SIG-M5 treated with dmso at 0.1 percent for 504 hours (cell line): ENCODE data around the gene CAMSAP1.
"Not testable (repeated sequence)": the region's sequence is repeated elsewhere in the genome, so short reads cannot be mapped to it uniquely, and the experiment has no call there.

Experiments used
- DNase-seq: peaks from one replicate; lab custom pipeline; 2025; ENCODE audit not compliant: unreplicated experiment; lab: John Stamatoyannopoulos, UW

The CAMSAP1 gene

DNA sequence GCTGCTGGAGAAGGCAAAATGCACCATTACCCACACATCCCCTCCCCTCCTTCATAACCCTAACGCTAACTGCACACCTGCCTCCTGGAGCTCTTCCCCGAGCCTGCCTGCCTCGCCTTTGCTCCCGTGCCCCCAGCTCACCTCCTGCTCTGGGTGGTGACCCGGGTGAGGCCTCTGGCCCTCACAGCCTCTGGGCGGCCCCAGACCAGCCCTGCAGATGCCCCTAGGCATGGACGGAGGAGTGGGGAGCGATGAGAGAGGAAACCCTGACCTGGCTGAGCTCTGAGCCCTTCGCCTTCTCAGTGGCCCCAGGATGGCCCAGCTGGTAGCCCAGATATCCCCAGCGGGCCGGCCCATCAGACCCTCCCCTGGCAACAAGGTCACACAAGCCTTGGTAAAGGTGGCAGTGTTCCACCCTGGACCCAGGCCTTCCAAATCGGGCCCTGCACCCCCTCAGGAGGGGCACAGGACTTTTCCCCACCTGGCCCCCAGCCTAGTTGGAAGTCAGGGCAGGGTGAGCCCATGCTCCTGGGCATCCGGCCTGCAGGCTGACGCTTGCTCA is 14.5 kb upstream of the CAMSAP1 start:
- no peak for DNase-seq

DNA sequence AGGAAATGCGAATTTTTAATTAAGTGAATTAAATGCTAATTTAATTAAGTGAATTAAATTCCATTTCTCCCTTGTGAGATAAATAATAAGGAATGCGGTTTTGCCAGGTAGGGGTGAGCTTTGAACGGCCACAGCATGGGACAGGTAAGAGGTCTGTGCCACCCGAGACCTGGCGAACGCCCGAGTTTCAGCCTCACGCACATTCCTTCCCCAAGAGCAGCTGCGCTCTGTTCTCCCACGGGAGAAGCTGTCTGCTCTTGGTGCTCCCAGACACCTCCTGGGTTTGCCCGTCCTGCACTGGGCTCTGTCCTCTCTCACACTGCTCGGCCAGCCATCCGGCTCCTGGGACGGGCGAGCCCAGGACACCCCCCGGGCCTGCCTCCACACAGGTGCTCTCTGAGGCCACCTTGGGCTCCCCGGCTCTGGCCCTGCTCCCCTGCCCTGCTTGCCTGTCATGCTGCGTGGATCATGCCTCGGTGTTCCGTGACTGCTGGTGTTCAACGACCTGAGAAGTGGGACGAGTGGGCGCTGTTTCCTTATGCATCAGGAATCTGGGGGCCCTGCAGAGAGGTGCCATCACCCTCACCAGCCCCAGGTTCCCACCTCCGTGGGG is 13.7 kb upstream of the CAMSAP1 start:
- no peak for DNase-seq

DNA sequence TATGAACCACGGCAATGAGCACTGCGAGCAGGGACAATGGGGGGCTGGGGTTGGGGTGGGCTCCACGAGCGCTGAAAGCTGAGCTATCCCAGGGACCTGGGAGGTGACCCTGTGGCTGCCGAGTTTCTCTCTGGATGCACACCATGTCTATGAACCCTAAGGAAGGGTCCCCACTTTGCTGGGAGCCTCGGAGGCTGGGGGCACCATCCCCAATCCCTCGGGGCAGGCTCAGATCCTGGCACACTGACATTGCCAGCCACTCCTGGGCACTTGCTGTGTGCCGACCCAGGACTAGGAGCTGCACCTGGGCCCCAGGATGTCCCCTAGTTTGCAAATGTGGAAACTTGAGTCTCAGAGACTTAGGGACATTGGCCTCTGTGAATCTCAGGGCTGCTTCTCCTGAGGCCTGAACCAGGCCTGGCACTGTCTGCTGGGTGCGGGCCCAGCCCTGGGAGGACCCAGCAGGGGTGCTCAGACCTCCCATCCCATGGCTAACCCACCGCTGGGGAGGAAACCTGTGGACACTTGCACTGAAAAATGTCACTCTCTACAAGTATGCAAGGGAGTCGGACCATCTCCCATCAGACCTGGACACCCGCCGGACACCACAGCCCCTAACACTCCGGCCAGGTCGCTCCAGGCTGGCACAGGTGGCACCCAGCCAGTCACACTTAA is 13.0 kb upstream of the CAMSAP1 start:
- DNase-seq = no peak

DNA sequence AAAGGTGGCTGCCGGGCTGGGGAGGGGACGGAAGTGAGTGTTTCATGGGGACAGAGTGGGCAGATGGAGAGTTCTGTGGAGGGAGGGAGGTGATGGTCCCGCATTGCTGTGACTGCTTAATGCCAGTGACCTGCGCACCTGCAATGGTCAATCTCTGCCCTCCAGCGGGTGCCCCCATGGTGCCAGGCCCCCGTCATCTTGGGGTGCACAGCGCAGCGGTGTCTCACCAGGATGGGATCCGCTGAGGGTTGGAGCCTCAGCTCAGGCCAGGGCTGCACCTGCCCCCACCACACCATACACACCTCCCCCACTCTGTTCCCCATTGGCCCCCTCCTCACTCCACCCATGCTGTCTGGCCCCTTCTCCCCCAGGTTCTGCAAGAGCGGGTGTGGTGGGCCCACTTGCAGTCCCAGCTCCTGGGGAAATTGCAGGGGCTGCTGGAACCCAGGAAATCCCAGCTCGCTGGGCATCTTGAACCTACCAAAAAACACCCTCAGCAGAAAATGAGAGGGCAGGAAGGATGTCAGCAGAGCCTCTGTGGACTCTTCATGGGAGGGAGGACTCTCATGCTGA is 12.1 kb upstream of the CAMSAP1 start:
- no peak for DNase-seq

DNA sequence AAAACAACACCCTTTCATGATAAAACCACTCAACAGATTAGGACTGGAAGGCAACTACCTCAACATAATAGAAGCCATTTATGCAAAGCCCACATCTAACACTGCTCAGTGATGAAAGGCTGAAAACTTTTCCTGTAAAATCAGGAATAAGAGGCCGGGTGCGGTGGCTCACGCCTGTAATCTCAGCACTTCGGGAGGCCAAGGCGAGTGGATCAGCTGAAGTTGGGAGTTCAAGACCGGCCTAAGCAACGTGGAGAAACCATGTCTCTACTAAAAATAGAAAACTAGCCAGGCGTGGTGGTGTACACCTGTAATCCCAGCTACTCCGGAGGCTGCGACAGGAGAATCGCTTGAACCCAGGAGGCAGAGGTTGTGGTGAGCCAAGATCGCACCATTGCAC is 8.9 kb upstream of the CAMSAP1 start:
- not testable (repeated sequence) for DNase-seq

DNA sequence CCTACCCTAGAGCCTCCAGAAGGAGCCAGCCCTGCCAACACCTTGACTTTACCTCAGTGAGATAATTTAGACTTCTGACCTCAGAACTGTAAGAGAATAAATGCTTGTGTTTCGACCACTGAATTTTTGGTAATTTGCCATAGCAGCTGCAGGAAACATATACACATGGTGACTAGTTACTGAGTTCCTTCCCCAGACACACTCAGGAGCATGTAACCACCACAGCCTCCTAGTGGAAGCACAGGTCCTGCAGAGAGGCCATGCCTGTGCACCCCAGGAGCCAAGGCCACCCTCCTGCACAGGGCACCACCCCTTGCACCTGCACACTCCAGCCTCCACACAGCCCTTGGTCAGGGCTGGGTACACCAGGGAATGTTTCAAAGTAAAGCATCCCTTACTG is 7.6 kb upstream of the CAMSAP1 start:
- DNase-seq = no peak

DNA sequence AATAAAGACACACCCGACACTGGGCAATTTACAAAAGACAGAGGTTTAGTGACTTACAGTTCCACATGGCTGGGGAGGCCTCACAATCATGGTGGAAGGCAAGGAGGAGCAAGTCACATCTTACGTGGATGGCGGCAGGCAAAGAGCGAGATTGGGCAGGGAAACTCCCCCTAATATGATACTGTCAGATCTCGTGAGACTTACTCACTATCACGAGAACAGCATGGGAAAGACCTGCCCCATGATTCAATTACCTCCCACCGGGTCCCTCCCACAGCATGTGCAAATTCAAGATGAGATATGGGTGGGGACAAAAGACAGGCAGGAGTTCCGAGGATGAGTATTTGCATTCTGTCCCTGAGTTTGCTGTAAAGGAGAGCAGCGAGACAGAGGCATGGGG is 3.9 kb upstream of the CAMSAP1 start:
- DNase-seq = not testable (repeated sequence)

DNA sequence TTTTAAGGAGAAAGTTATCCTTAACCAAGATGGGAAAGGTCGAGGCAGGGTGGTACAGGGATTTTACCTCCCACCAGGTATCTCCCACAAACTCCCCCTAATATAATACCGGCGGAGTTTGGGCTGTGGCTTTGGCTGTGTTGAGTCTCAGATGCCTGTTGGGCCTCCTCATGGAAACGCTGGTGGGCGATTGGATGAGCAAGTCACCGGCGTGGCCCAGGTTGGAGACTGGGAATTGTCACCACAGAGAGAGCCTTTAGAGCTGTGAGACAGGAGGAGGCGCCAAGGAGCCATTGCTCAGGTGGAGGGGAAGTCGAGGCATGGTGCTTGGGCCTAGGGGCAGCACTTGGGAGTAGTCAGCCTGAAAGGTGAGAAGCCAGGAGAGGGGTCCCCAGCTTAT is 3.4 kb upstream of the CAMSAP1 start:
- no peak for DNase-seq

DNA sequence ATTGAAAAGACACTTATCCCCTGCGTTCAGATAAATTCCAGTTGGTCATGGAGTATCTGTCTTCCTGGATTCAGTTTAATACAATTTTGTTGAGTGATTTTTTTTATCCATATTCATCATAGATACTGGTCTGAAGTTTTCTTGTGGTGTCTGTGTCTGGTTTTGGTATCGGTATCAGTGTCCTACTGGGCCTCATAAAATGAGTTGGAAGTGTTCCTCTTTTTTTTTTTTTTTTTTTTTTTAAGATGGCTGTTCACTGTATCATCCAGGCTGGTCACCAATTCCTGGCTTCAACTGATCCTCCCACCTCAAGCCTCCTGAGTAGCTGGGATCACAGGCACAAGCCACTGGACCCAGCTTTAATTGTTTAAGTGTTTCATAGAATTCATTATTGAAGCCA is 2.9 kb upstream of the CAMSAP1 start:
- no peak for DNase-seq

DNA sequence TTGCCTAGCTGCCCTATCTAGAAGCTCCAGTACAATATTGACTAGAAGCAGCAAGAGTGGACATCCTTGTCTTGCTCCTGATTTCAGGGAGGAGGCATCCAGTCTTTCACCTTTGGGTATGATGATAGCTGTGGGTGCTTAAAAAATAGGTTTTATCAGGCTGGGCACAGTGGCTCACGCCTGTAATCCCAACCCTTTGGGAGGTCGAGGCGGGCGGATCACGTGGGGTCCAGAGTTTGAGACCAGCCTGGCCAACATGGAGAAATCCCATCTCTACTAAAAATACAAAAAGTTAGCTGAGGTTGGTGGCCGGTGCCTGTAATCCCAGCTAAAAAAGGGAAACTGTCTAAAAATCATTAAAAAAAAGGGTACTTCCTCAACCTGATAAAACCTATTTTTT is 2.0 kb upstream of the CAMSAP1 start:
- no peak for DNase-seq

DNA sequence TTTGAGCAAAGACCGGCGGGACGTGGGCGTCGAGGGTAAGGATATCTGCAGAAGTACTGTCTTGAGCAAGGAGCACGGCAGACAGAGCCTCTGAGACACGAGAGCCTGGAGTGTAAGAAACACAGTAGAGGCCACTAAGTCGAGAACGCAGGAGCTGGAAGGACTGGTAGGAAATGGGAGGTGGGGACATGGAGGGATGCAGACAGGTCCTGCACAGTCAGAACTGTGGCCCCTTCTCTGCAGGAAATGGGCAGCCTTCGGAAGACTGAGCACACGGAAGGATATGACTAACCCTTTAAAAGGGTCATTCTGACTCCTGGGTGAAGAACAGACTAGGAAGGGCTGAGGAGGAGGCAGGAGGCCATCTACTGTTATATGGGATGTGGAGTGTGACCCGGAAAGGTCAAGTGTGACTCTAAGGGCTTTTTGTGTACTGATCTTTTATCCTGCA is 1.4 kb upstream of the CAMSAP1 start:
- no peak for DNase-seq

DNA sequence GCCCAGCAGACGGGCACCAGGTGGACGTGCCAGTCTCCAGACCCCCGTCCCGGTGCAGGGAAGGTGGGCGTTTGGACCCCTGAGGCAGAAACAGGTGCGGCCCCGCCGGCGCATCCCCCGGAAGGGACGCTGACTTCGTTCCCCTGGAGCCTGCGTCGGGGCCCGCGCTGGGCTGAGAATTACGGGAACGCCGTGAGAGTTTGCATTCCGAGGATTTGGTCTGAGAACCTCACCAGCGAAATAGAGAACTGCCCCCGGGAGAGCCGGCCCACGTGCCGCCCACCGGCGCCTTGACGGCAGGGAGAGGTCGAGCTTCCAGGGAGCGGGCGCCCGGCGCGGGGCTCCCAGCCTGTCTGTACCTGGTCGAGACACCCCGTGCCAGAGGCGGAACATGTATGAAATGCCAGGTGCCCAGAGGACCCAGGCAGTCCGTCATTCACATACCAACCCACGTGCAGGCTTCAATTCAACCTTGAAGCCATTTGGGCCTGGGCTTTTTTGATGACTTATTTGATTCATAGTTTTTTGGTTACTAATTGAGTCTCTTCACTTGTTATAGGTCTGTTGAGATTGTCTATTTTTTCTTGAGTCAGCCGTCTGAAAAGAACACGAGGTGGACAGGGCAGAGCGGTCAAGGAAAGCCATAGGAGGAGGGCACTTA is 877 bp upstream of the CAMSAP1 start:
- DNase-seq = no peak

DNA sequence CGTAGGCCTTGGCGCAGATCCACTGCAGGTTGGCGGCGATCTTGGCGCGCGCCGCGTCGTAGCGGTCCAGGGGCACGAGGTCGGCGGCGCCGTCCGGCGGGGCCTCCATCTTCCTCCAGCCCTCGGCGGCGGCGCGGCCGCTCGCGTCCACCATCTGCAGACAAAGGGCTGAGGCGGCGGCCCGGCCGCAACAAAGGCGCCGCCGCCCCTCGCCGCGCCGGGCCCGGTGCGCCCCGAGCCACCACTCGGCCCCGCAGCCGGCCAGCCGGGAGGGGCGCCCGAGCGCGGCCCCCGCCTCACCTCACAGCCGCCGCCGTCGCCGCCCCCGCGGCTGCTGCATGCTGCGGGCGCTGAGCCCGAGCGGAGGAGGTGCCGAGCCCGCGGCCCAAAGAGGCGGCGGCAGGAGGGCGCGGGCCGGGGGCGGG is 328 bp downstream of the CAMSAP1 start:
- DNase-seq = no peak

DNA sequence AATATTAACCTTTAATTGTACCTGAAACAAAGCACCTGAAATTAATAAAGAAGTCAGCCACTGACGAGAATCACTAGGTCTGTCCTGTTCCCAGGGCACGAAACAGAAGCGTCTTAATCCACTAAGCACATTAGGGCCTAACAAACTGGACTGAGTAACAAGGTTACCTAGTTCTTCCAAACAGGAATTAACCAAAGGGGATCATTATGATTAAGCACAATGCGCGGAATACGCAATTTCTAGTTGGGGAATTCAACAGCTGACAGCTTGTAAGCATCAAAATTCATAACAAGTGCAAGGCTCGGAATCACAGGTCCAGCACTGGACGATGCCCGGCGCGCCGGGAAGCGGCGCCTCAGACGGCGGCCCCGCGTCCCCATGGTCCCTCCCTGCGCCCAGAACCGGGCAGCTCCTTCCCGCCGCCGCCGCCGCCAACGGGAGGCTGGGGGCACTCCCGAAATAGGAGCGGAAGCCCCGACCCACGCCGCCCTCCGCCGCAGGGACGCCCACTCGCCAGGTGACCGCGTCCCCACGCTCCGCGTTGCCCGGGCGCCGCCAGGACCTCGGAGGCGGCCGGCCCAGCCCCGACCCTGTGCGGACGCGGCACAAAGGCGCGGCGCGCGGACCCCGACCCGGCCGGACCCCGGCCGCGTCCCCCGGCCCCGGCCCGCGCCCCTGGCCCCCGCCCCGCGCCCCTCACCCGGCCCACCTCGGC is 898 bp downstream of the CAMSAP1 start:
- DNase-seq = no peak

DNA sequence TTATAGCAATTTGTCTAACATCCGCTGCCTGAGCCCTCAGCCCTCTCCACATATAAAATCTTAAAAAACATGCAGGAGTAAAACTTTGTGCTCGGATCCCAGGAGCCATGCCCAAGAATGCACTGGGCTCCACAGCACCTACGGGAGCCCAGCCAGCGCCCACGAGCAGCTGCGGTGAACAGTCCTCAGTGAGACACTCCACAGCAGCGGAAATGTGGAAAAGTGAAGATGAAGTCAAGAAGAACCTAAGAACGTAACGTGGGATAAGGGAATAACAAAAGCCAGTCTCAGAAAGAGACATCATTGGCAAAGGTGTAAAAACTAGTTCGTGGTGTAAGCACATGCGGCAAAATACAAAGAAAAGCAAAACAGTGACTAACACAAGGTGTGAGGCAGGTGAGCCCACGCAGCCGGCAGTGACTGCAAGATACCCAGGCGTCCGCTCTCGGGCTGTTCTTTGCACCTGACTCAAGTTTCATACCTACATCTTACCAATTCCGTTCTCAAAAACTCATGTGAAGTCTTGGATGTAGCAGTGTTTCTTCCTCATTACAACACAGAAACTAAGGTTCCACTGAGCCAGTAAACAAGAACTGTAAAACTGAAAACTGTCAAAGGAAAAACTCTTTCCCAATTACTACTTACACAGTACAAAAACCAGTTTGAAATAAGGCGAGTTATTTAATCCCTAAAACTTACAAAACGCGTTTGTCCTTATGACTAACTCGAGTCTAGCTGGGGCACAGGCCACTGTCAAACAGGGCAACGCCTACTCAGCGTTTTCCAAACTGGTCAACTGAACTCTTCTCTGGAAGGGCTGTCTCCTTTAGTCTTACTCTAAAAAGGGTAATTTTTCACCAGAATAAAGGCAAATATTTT is 1.7 kb downstream of the CAMSAP1 start:
- peak; percentile 60 for DNase-seq

DNA sequence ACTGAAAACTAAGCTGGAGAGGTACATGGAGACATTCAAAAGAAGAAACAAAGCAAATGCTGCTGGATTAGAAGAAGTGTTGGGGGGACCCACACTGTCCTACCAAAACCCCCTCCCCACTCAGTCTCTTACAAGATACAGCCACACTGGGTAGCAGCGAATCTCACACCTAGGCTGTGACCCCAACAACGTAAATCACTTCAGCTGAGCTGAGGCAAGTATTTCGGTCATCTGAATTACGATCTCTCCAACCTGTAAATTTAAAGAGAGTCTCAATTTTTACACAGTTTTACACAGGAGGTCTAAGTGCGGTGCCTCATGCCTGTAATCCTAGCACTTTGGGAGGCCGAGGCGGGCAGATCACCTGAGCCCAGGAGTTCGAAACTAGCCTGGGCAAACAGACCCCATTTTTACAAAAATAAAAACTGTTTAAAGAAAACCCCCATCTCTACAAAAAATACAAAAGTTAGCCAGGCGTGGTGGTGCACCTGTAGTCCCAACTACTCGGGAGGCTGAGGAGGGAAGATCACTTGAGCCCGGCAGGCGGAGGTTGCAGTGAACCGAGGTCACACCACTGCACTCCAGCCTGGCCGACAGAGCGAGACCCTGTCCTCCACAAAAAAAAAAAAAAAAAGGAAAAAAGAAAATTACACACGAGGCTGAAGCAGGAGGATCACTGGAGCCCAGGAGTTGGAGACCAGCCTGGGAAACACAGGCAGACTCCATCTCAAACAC is 3.4 kb downstream of the CAMSAP1 start:
- DNase-seq = no peak

DNA sequence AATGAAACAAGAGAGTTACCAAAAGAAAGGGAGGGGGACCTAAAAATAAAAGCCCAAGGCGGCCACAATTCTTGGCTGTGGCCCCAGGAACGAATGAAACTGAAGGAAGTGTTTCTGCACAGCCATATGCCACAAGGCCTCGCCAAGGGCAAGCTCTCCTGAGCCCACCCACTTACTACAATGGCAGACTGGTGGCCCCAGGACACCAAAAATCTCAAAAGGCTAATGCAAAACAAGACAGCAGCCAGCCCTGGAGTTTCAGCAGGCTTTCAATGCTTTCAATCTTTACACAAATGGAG is 4.0 kb downstream of the CAMSAP1 start:
- DNase-seq = no peak

DNA sequence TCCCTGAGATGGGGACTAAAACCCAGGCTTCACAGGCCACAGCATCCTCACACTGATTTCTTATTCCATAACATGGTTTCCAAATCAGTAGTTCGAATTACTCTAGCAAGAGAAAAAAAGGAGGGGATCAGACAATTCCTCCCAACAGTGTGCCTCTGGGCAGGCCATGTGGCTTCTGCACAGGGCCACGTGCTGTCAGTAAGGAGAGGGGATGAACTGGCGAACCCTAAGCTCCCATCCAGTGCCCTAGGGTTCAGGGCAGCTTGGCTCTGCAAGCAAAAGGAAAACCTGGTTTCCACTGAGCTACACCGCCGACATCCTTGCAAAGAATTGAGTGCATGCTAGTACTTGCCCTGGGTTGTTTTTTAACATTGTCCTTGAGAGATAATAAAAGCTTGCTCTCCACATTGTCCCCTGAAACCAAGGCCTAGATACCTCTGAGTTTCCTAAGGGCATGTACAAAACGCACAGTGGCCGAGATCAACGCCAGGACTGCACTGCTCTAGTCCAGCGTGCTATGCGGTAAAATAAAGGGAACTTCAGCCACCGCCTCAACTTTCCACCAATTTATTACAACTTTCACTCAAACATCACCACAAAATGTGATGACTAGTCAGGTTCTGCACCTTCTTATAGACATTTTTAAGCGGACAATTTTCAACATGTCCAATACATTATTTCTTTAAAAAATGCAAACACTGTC is 4.5 kb downstream of the CAMSAP1 start:
- no peak for DNase-seq

DNA sequence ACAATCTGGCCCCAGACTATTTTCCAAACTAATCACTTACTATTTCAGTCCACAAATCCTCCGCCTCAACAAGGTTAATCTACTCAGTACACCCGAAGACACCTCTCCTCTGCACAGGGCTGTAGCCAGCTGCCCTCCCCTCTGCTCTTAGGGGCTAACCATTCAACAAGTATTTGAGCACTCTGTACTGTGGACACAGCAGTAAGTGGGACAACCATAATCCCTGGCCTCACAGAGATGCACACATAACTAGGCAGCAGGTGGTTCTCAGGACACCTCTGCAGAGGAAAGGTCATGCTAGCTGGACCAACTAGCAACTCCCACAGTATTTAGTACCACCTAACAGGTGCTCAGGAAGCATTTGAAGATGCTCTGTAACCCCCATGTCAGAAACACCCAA is 5.5 kb downstream of the CAMSAP1 start:
- DNase-seq = no peak
